ENCODE data around the gene TAF6L.

DNA sequence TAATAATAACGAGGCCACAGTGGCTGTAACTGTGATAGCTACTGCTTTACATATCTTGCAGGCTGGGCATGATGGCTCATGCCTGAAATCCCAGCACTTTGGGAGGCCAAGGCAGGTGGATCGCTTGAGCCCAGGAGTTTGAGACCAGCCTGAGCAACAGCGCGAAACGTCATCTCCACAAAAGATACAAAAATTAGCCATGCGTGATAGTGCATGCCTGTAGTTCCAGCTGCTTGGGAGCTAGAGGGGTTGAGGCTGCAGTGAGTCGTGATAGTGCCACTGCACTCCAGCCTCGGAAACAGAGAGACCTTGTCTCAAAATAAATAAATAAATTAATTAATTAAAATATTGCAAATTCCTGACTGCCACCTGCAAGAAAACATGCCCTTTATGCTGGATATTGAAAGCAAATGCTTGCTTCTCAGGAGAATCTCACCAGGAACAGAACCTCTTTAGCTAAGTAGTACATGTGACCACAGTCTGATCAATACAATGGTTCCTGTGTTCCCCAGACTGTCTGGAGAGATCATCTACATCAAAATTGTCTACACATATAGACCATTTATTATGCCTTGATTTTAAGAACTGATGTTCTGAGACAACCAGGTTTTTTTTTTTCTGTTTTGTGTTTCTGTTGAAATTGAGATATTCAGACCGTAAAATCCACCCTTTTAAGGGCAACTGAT is 23.6 kb upstream of the TAF6L start:
- TF ChIP-seq, protein P1, sequence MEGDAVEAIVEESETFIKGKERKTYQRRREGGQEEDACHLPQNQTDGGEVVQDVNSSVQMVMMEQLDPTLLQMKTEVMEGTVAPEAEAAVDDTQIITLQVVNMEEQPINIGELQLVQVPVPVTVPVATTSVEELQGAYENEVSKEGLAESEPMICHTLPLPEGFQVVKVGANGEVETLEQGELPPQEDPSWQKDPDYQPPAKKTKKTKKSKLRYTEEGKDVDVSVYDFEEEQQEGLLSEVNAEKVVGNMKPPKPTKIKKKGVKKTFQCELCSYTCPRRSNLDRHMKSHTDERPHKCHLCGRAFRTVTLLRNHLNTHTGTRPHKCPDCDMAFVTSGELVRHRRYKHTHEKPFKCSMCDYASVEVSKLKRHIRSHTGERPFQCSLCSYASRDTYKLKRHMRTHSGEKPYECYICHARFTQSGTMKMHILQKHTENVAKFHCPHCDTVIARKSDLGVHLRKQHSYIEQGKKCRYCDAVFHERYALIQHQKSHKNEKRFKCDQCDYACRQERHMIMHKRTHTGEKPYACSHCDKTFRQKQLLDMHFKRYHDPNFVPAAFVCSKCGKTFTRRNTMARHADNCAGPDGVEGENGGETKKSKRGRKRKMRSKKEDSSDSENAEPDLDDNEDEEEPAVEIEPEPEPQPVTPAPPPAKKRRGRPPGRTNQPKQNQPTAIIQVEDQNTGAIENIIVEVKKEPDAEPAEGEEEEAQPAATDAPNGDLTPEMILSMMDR (IDR thresholded peaks at IDR 0.05), result no peak
- TF ChIP-seq POLR2A (IDR thresholded peaks at IDR 0.05), result no peak
